Measurements from ENCODE around the gene PRPF19.

PRPF19 gene

GRCh38 chr11:60947700-60948099, 41.3 kb upstream of the PRPF19 start:
- Histone ChIP-seq H3K27me3 (ENCODE audit: insufficient read depth, low read length) (no peaks in the 10 kb centered on the region), H3K79me2 (ENCODE audit: control insufficient read depth, insufficient read depth, low read length, unreplicated experiment) (peaks cover 30% of the 10 kb centered on the region), H3K27ac (ENCODE audit: low read depth, low read length) (no peak overlapping the region), H3K4me1 (ENCODE audit: control insufficient read depth, insufficient read depth, low read length, unreplicated experiment) (peaks cover 3% of the 10 kb centered on the region), H3K4me3 (ENCODE audit: low read depth, low read length) (no peak overlapping the region), H2AFZ (ENCODE audit: low read length, unreplicated experiment) (no peak overlapping the region), H3K36me3 (ENCODE audit: insufficient read depth, low read length) (peaks cover 15% of the 10 kb centered on the region)

- peaks cover 18% of the 10 kb centered on the region for H3K36me3 ChIP-seq (ENCODE audit: insufficient read depth, low read length)
- peaks cover 30% of the 10 kb centered on the region for H3K79me2 ChIP-seq (ENCODE audit: control insufficient read depth, insufficient read depth, low read length, unreplicated experiment)
Observed at GRCh38 chr11:60946601-60947264, 40.3 kb upstream of the PRPF19 start.

GRCh38 chr11:60945295-60945667, 38.9 kb upstream of the PRPF19 start:
- H3K36me3 ChIP-seq (ENCODE audit: insufficient read depth, low read length), result peaks cover 29% of the 10 kb centered on the region
- peaks cover 19% of the 10 kb centered on the region for H3K79me2 ChIP-seq (ENCODE audit: control insufficient read depth, insufficient read depth, low read length, unreplicated experiment)
- no peak overlapping the region for H2AFZ ChIP-seq (ENCODE audit: low read length, unreplicated experiment)
- peaks cover 3% of the 10 kb centered on the region for H3K4me1 ChIP-seq (ENCODE audit: control insufficient read depth, insufficient read depth, low read length, unreplicated experiment)
- no peak overlapping the region for H3K27ac ChIP-seq (ENCODE audit: low read depth, low read length)
- H3K4me3 ChIP-seq (ENCODE audit: low read depth, low read length), result no peak overlapping the region
- H3K27me3 ChIP-seq (ENCODE audit: insufficient read depth, low read length), result no peaks in the 10 kb centered on the region

More at GRCh38 chr11:60946601-60947264, 40.3 kb upstream of the PRPF19 start:
- no peaks in the 10 kb centered on the region for H3K27me3 ChIP-seq (ENCODE audit: insufficient read depth, low read length)
- H3K4me3 ChIP-seq (ENCODE audit: low read depth, low read length), result no peak overlapping the region
- H3K4me1 ChIP-seq (ENCODE audit: control insufficient read depth, insufficient read depth, low read length, unreplicated experiment), result peaks cover 3% of the 10 kb centered on the region
- H2AFZ ChIP-seq (ENCODE audit: low read length, unreplicated experiment), result no peak overlapping the region
- H3K27ac ChIP-seq (ENCODE audit: low read depth, low read length), result no peak overlapping the region

GRCh38 chr11:60944490-60945294, 38.3 kb upstream of the PRPF19 start:
- no peaks in the 10 kb centered on the region for H3K4me1 ChIP-seq (ENCODE audit: control insufficient read depth, insufficient read depth, low read length, unreplicated experiment)
- H3K36me3 ChIP-seq (ENCODE audit: insufficient read depth, low read length), result peaks cover 35% of the 10 kb centered on the region
- H3K79me2 ChIP-seq (ENCODE audit: control insufficient read depth, insufficient read depth, low read length, unreplicated experiment), result peaks cover 19% of the 10 kb centered on the region

GRCh38 chr11:60942970-60943565, 36.7 kb upstream of the PRPF19 start:
- Histone ChIP-seq H3K4me3 (ENCODE audit: low read depth, low read length) (no peak overlapping the region), H3K36me3 (ENCODE audit: insufficient read depth, low read length) (peaks cover 35% of the 10 kb centered on the region), H3K27me3 (ENCODE audit: insufficient read depth, low read length) (no peaks in the 10 kb centered on the region), H3K4me1 (ENCODE audit: control insufficient read depth, insufficient read depth, low read length, unreplicated experiment) (no peaks in the 10 kb centered on the region), H2AFZ (ENCODE audit: low read length, unreplicated experiment) (no peak overlapping the region), H3K79me2 (ENCODE audit: control insufficient read depth, insufficient read depth, low read length, unreplicated experiment) (peaks cover 12% of the 10 kb centered on the region), H3K27ac (ENCODE audit: low read depth, low read length) (no peak overlapping the region)

More at GRCh38 chr11:60944490-60945294, 38.3 kb upstream of the PRPF19 start:
- Histone ChIP-seq H2AFZ (ENCODE audit: low read length, unreplicated experiment) (no peak overlapping the region), H3K27me3 (ENCODE audit: insufficient read depth, low read length) (no peaks in the 10 kb centered on the region), H3K27ac (ENCODE audit: low read depth, low read length) (no peak overlapping the region), H3K4me3 (ENCODE audit: low read depth, low read length) (no peak overlapping the region)

GRCh38 chr11:60942219-60942618, 35.8 kb upstream of the PRPF19 start:
- Histone ChIP-seq H3K27ac (ENCODE audit: low read depth, low read length) (no peak overlapping the region), H3K4me3 (ENCODE audit: low read depth, low read length) (no peak overlapping the region), H3K79me2 (ENCODE audit: control insufficient read depth, insufficient read depth, low read length, unreplicated experiment) (peaks cover 12% of the 10 kb centered on the region), H3K36me3 (ENCODE audit: insufficient read depth, low read length) (peaks cover 35% of the 10 kb centered on the region), H3K27me3 (ENCODE audit: insufficient read depth, low read length) (no peaks in the 10 kb centered on the region), H2AFZ (ENCODE audit: low read length, unreplicated experiment) (no peak overlapping the region), H3K4me1 (ENCODE audit: control insufficient read depth, insufficient read depth, low read length, unreplicated experiment) (no peaks in the 10 kb centered on the region)

- Histone ChIP-seq H2AFZ (ENCODE audit: low read length, unreplicated experiment) (no peak overlapping the region), H3K4me1 (ENCODE audit: control insufficient read depth, insufficient read depth, low read length, unreplicated experiment) (no peaks in the 10 kb centered on the region), H3K27me3 (ENCODE audit: insufficient read depth, low read length) (no peaks in the 10 kb centered on the region), H3K36me3 (ENCODE audit: insufficient read depth, low read length) (peaks cover 35% of the 10 kb centered on the region), H3K4me3 (ENCODE audit: low read depth, low read length) (no peak overlapping the region), H3K79me2 (ENCODE audit: control insufficient read depth, insufficient read depth, low read length, unreplicated experiment) (peaks cover 11% of the 10 kb centered on the region), H3K27ac (ENCODE audit: low read depth, low read length) (no peak overlapping the region)
Observed at GRCh38 chr11:60941371-60942119, 35.2 kb upstream of the PRPF19 start.

GRCh38 chr11:60939855-60940254, 33.5 kb upstream of the PRPF19 start:
- Histone ChIP-seq H3K79me2 (ENCODE audit: control insufficient read depth, insufficient read depth, low read length, unreplicated experiment) (peaks cover 2% of the 10 kb centered on the region), H3K4me1 (ENCODE audit: control insufficient read depth, insufficient read depth, low read length, unreplicated experiment) (no peaks in the 10 kb centered on the region), H3K27ac (ENCODE audit: low read depth, low read length) (no peak overlapping the region), H3K27me3 (ENCODE audit: insufficient read depth, low read length) (no peaks in the 10 kb centered on the region), H2AFZ (ENCODE audit: low read length, unreplicated experiment) (no peak overlapping the region), H3K4me3 (ENCODE audit: low read depth, low read length) (no peak overlapping the region), H3K36me3 (ENCODE audit: insufficient read depth, low read length) (peaks cover 26% of the 10 kb centered on the region)

- H2AFZ ChIP-seq (ENCODE audit: low read length, unreplicated experiment), result no peak overlapping the region
- peaks cover 22% of the 10 kb centered on the region; the same call in 1 of the 2 replicates for H3K36me3 ChIP-seq (ENCODE audit: insufficient read depth, low read length)
- peaks cover 1% of the 10 kb centered on the region for H3K79me2 ChIP-seq (ENCODE audit: control insufficient read depth, insufficient read depth, low read length, unreplicated experiment)
Observed at GRCh38 chr11:60939301-60939700, 32.9 kb upstream of the PRPF19 start.

GRCh38 chr11:60938500-60938899, 32.1 kb upstream of the PRPF19 start:
- Histone ChIP-seq H3K36me3 (ENCODE audit: insufficient read depth, low read length) (peaks cover 20% of the 10 kb centered on the region; the same call in 1 of the 2 replicates), H3K27ac (ENCODE audit: low read depth, low read length) (no peak overlapping the region), H3K4me3 (ENCODE audit: low read depth, low read length) (no peak overlapping the region), H2AFZ (ENCODE audit: low read length, unreplicated experiment) (no peak overlapping the region), H3K27me3 (ENCODE audit: insufficient read depth, low read length) (no peaks in the 10 kb centered on the region), H3K79me2 (ENCODE audit: control insufficient read depth, insufficient read depth, low read length, unreplicated experiment) (no peaks in the 10 kb centered on the region), H3K4me1 (ENCODE audit: control insufficient read depth, insufficient read depth, low read length, unreplicated experiment) (no peaks in the 10 kb centered on the region)

More at GRCh38 chr11:60939301-60939700, 32.9 kb upstream of the PRPF19 start:
- Histone ChIP-seq H3K4me1 (ENCODE audit: control insufficient read depth, insufficient read depth, low read length, unreplicated experiment) (no peaks in the 10 kb centered on the region), H3K27me3 (ENCODE audit: insufficient read depth, low read length) (no peaks in the 10 kb centered on the region), H3K27ac (ENCODE audit: low read depth, low read length) (no peak overlapping the region), H3K4me3 (ENCODE audit: low read depth, low read length) (no peak overlapping the region)

Measured in ACC112 (cell line).